Lower lobe of right lung (tissue), 2 donors: ENCODE data around the gene PFKFB2. TPM values are rescaled to one million over a fixed set of nuclear protein-coding genes. Genes with fewer than 3 reads are reported as not detected.
A peak's percentile ranks its signal among the peaks of the same experiment; 100 is the strongest.

Experiments used
- ATAC-seq, 2 donors: fragments of 200-7000 bp; cut with Tn5 transposase; one replicate each; pipeline ENCODE4 v1.9.1; 2020 to 2022; ENCODE audit warnings: mild to moderate bottlenecking in 2 of 2, moderate library complexity in 2 of 2
- DNase-seq: peaks from one replicate; pipeline ENCODE4 v3.0.0-alpha.2; 2020
- H3K27ac ChIP-seq: fragments of 200-600 bp; one replicate; pipeline ENCODE4 v1.8.0; 2022
- H3K27me3 ChIP-seq: fragments of 200-600 bp; one replicate; pipeline ENCODE4 v1.8.0; 2022; ENCODE audit warnings: low read depth
- H3K36me3 ChIP-seq: fragments of 200-600 bp; one replicate; pipeline ENCODE4 v1.8.0; 2022; ENCODE audit warnings: mild to moderate bottlenecking
- H3K4me1 ChIP-seq: fragments of 200-600 bp; one replicate; pipeline ENCODE4 v1.8.0; 2022
- H3K4me3 ChIP-seq: fragments of 200-600 bp; one replicate; pipeline ENCODE4 v1.8.0; 2022; ENCODE audit warnings: mild to moderate bottlenecking
- H3K9me3 ChIP-seq: fragments of 200-600 bp; one replicate; pipeline ENCODE4 v1.8.0; 2022
- intact Hi-C: fragments of 100-400 bp; cut with DNase I; formaldehyde crosslinking; loops from one replicate; pipeline ENCODE4 v1.11.0; 2022
- total RNA-seq: library from RNA; stranded (reverse); fragmentation: NEBNext Ultra II Directional; extraction: Animal tissue kit (Norgen Biotek cat#: 25700); gene quantifications from one replicate; pipeline ENCODE4 v1.2.1, GENCODE V29; 2021
- TF ChIP-seq, protein P1 (sequence below): fragments of 200-600 bp; IDR thresholded peaks from one replicate; pipeline ENCODE4 v1.8.0; 2022; ENCODE audit warnings: antibody characterized with exemption, mild to moderate bottlenecking
- donor health status: DM: no; HTN: yes; CAD: no; lungs with severe emphysema.

Gene PFKFB2
- total RNA-seq, 1 donor from 2014 or later = 41.5 TPM

DNA sequence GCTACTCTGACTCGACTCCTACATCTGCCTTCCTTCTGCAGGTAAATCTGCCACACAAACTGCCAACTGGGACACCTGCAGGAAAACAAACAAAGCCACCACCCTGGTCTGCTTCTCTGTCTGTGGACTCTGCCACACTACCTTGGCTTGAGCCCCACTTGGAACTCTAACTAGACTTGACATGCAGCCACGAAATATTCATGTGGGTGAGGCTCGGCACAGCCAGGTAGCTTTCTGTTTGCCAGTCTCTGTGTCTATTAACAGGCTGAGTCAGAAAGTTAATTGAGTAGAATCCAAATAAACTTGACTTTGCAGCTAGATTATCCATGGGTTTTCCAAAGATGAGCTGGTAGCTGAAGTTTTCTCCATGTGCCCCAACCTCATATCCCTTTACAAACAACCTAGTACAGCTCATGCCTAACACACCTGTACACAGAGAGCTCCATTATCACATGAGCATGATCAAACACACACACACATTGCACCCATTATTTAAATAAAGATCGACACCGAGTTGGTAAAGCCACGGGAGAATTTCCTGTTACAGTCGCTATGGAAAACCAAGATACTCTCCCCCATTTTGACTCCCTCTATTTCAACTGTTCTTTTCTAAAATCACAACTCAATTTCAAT, 21.3 kb upstream of the PFKFB2 start:
- TF ChIP-seq, protein P1, sequence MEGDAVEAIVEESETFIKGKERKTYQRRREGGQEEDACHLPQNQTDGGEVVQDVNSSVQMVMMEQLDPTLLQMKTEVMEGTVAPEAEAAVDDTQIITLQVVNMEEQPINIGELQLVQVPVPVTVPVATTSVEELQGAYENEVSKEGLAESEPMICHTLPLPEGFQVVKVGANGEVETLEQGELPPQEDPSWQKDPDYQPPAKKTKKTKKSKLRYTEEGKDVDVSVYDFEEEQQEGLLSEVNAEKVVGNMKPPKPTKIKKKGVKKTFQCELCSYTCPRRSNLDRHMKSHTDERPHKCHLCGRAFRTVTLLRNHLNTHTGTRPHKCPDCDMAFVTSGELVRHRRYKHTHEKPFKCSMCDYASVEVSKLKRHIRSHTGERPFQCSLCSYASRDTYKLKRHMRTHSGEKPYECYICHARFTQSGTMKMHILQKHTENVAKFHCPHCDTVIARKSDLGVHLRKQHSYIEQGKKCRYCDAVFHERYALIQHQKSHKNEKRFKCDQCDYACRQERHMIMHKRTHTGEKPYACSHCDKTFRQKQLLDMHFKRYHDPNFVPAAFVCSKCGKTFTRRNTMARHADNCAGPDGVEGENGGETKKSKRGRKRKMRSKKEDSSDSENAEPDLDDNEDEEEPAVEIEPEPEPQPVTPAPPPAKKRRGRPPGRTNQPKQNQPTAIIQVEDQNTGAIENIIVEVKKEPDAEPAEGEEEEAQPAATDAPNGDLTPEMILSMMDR = no peak
- H3K4me1 ChIP-seq = peaks cover under 1% of the 10 kb centered on the region

DNA sequence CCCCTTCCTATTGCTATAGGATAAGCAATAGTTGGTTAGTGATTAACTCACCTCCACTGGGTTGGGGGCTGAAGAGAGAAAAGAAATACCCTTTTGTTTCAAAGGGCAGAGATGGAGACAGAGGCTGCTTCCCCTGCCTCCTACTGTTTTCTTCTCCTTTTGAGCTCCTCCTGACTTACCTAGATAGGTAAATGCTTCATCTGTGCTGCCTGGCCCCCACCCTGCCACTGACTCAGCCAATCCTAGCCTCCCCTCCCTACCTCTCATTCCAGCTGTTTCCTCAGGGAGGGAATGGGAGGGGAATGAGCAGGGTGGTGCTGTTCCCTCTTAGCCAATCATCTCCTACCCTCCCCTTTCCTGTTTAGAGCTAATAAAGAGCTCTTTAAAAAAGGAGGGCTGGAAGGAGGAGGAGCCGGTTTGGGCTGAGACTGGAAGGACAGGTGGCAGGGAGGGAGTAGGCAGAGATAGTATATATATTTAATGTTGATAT, 20.5 kb upstream of the PFKFB2 start, which contains the start of gene C1orf116:
C1orf116 (minus strand) TSS at position 229 of the 490 bp plus-strand sequence. CDS start 5,158 bp downstream, outside the sequence.
- no peaks in the 10 kb centered on the region for H3K27me3 ChIP-seq
- H3K36me3 ChIP-seq = no peaks in the 10 kb centered on the region
- H3K27ac ChIP-seq = peak within 1 kb of the TSS; percentile 85
- peak; percentile 79 for DNase-seq
- no peaks in the 10 kb centered on the region for H3K4me1 ChIP-seq
- peak within 1 kb of the TSS; percentile 53 for H3K4me3 ChIP-seq
- ATAC-seq = peak; percentile 95 to 97
- no peaks in the 10 kb centered on the region for H3K9me3 ChIP-seq
- intact Hi-C loops = no loop called here
- TF ChIP-seq, protein P1 = no peak

More for the DNA sequence above, 21.3 kb upstream of the PFKFB2 start:
- peak in 1 of 2 donors; percentile 49 for ATAC-seq
- peak overlapping the region; percentile 53 for H3K4me3 ChIP-seq
- intact Hi-C loops = no loop called here
- DNase-seq = no peak
- H3K36me3 ChIP-seq = no peaks in the 10 kb centered on the region
- peak overlapping the region; percentile 85 for H3K27ac ChIP-seq
- no peaks in the 10 kb centered on the region for H3K9me3 ChIP-seq
- H3K27me3 ChIP-seq = no peaks in the 10 kb centered on the region

DNA sequence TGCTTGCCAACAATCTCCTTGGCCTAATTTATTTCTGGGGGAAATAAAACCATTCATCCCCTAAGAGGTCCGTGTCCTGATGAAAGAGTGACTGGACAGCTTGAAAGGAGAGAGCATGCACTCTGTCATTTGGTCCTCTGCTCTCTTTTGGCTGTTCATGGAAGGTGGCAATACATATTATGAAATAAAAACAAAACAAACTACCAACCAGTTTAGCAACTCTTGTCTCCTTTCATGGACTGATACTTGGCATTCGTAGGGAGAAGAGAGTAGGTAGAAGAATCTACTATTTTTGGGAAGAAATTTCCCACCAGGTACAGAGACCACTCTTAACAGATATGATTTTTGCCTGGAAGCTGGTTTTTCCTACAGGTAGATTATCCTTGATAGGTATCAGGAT, 19.8 kb upstream of the PFKFB2 start:
- TF ChIP-seq, protein P1 = no peak
- ATAC-seq (no peak), DNase-seq (no peak)
- Histone ChIP-seq H3K4me3 (peak overlapping the region; percentile 12), H3K9me3 (no peaks in the 10 kb centered on the region), H3K4me1 (no peaks in the 10 kb centered on the region), H3K27ac (peak overlapping the region; percentile 32), H3K27me3 (no peaks in the 10 kb centered on the region), H3K36me3 (no peaks in the 10 kb centered on the region)
- intact Hi-C loops = no loop called here

DNA sequence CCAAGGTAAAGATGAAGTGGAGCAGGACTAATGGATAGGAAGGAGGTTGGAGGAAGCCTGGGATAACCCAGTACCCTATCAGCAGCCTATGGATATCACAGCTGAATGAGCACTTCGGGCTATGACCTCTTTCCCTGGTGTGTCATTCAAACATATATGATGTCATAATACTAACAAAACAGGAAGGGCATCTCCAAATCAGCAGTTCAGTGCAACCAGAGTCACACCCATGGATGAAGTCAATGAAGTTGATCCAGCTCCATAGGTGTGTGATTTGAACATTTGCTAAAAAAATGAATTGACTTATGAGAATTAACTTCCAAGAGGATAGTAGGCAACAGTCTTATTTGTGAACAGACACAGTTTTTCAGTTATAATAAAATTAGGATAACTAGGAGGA, 18.9 kb upstream of the PFKFB2 start:
- Histone ChIP-seq H3K27me3 (no peaks in the 10 kb centered on the region), H3K4me3 (no peak overlapping the region), H3K36me3 (no peaks in the 10 kb centered on the region), H3K27ac (no peak overlapping the region), H3K9me3 (no peaks in the 10 kb centered on the region), H3K4me1 (no peaks in the 10 kb centered on the region)
- ATAC-seq (no peak), DNase-seq (no peak)
- TF ChIP-seq, protein P1 = no peak
- intact Hi-C loops = no loop called here

DNA sequence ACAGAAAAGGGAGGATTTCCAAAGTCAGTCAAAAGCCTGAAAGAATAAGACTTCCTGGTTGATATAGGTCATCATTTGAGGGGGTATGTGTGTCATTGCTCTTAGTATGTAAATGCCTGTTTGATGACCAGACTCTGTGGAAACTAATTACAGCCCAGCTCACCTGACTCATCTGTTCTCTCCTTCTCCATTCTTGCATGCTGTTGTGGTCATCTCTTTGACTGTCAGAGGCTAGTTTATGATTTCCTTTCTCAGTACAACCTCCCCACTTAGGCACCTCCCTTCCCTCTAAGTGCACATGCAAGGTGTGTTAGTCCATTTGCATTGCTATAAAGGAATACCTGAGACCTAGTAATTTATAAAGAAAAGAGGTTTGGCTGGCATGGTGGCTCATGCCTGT, 18.1 kb upstream of the PFKFB2 start:
- Histone ChIP-seq H3K4me3 (no peak overlapping the region), H3K27ac (no peak overlapping the region), H3K36me3 (no peaks in the 10 kb centered on the region), H3K27me3 (no peaks in the 10 kb centered on the region), H3K4me1 (no peaks in the 10 kb centered on the region), H3K9me3 (no peaks in the 10 kb centered on the region)
- intact Hi-C loops = no loop called here
- ATAC-seq = no peak
- TF ChIP-seq, protein P1 = no peak
- no peak for DNase-seq
